GM18502 (cell line): ENCODE measurements around the gene NACC2.

Experiments
- ATAC-seq: cut with Tn5 transposase; IDR thresholded peaks from one replicate; pipeline ENCODE4 v1.9.1; 2021; ENCODE audit warnings: mild to moderate bottlenecking; ENCODE audit not compliant: unreplicated experiment, poor library complexity

Gene NACC2

GRCh38 chr9:136016572-136017288, 78.4 kb downstream of the NACC2 start:
- no peak for ATAC-seq

- ATAC-seq, result no peak
Observed at GRCh38 chr9:136015656-136016571, 79.2 kb downstream of the NACC2 start.

GRCh38 chr9:136014924-136015633, 80.0 kb downstream of the NACC2 start:
- ATAC-seq, result no peak

- no peak for ATAC-seq
Observed at GRCh38 chr9:136014147-136014923, 80.8 kb downstream of the NACC2 start.

GRCh38 chr9:136013524-136014034, 81.5 kb downstream of the NACC2 start:
- no peak for ATAC-seq

- no peak for ATAC-seq
Observed at GRCh38 chr9:136013116-136013515, 82.0 kb downstream of the NACC2 start.

- ATAC-seq, result no peak
Observed at GRCh38 chr9:136012651-136013050, 82.4 kb downstream of the NACC2 start.

- no peak for ATAC-seq
Observed at GRCh38 chr9:136011703-136012496, 83.2 kb downstream of the NACC2 start.

- no peak for ATAC-seq
Observed at GRCh38 chr9:136011376-136011702, 83.8 kb downstream of the NACC2 start.

- ATAC-seq, result no peak
Observed at GRCh38 chr9:136010615-136011361, 84.3 kb downstream of the NACC2 start.

GRCh38 chr9:136010176-136010575, 84.9 kb downstream of the NACC2 start:
- no peak for ATAC-seq

- no peak for ATAC-seq
Observed at GRCh38 chr9:136009516-136009915, 85.6 kb downstream of the NACC2 start.

GRCh38 chr9:136008693-136008997, 86.4 kb downstream of the NACC2 start:
- ATAC-seq, result no peak

- ATAC-seq, result no peak
Observed at GRCh38 chr9:136007934-136008692, 87.0 kb downstream of the NACC2 start.

- no peak for ATAC-seq
Observed at GRCh38 chr9:136007276-136007933, 87.7 kb downstream of the NACC2 start.

- no peak for ATAC-seq
Observed at GRCh38 chr9:136006169-136006568, 88.9 kb downstream of the NACC2 start.

GRCh38 chr9:136004712-136005111, 90.4 kb downstream of the NACC2 start:
- ATAC-seq, result no peak

- no peak for ATAC-seq
Observed at GRCh38 chr9:136004219-136004618, 90.9 kb downstream of the NACC2 start.
